Thyroid gland (tissue), 4 donors: Measurements from ENCODE around the gene NIBAN1.

Source experiments
- POLR2A ChIP-seq, 2 donors: fragments of 450-650 bp; IDR thresholded peaks; one replicate each; pipeline ENCODE4 v1.6.1; 2017; ENCODE audit warnings: antibody characterized with exemption in 2 of 2, mild to moderate bottlenecking in 2 of 2, moderate library complexity in 1 of 2
- TF ChIP-seq, protein P1 (sequence below), 6 experiments: fragments of 200-600 bp in 3 of 6; fragments of 450-650 bp in 3 of 6; sonication (generic) in 3 of 6; IDR thresholded peaks; one replicate each; pipeline ENCODE4 v1.5.1; 2016 to 2019; ENCODE audit warnings: antibody characterized with exemption in 6 of 6, mild to moderate bottlenecking in 2 of 6, inconsistent platforms in 1 of 6, moderate library complexity in 1 of 6

DNA sequence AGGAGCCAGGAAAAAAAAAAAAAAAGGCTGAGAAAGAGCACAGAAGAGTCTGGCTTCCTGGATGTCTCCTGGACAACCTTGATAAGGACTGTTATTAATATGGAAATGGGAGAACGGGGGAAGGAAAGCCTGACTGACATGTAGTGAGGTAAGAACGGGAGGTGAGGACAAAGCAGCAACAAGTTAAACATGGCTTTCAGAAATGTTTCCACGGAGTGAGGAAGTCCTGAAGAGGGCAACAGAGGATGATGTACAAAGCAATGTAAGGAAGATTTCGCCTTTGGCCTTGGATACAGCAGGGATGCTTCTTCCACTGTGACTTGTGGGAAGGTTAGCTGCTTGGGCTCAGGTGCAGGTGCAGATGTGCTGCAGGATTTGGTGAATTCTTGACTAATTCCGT is 11.9 kb upstream of the NIBAN1 start:
- TF ChIP-seq, protein P1, sequence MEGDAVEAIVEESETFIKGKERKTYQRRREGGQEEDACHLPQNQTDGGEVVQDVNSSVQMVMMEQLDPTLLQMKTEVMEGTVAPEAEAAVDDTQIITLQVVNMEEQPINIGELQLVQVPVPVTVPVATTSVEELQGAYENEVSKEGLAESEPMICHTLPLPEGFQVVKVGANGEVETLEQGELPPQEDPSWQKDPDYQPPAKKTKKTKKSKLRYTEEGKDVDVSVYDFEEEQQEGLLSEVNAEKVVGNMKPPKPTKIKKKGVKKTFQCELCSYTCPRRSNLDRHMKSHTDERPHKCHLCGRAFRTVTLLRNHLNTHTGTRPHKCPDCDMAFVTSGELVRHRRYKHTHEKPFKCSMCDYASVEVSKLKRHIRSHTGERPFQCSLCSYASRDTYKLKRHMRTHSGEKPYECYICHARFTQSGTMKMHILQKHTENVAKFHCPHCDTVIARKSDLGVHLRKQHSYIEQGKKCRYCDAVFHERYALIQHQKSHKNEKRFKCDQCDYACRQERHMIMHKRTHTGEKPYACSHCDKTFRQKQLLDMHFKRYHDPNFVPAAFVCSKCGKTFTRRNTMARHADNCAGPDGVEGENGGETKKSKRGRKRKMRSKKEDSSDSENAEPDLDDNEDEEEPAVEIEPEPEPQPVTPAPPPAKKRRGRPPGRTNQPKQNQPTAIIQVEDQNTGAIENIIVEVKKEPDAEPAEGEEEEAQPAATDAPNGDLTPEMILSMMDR (IDR thresholded peaks at IDR 0.05) = no peak
- TF ChIP-seq POLR2A (IDR thresholded peaks at IDR 0.05) = no peak
